Measurements from ENCODE around the gene ATP13A1.

ATP13A1 gene

DNA sequence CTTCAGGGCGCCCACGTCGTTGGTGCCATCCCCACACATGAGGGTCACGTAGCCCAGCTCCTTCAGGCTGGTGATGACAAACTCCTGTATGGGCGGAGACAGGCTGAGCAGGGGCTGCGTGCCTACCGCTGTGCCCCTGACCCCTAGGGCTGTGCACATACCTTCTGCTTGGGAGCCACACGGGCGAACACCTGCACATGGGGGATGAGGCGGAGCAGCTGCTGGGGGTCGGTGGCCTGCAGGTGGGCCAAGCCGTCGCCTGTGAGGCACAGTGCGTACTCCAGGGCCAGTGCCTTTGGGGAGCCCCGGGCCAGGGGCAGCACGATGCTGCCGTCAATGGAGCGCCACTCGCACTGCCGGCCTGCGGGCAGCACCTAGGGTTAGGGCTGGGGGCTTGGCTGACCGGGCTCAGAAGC is 13.9 kb downstream of the ATP13A1 start:
- DNase-seq (ENCODE audit: extremely low read depth, low read depth): no peak
- no peak overlapping the region for H3K4me3 ChIP-seq (replicated peaks; ENCODE audit: low read depth, low read length)
- TF ChIP-seq, protein P1, sequence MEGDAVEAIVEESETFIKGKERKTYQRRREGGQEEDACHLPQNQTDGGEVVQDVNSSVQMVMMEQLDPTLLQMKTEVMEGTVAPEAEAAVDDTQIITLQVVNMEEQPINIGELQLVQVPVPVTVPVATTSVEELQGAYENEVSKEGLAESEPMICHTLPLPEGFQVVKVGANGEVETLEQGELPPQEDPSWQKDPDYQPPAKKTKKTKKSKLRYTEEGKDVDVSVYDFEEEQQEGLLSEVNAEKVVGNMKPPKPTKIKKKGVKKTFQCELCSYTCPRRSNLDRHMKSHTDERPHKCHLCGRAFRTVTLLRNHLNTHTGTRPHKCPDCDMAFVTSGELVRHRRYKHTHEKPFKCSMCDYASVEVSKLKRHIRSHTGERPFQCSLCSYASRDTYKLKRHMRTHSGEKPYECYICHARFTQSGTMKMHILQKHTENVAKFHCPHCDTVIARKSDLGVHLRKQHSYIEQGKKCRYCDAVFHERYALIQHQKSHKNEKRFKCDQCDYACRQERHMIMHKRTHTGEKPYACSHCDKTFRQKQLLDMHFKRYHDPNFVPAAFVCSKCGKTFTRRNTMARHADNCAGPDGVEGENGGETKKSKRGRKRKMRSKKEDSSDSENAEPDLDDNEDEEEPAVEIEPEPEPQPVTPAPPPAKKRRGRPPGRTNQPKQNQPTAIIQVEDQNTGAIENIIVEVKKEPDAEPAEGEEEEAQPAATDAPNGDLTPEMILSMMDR (IDR thresholded peaks at IDR 0.05; ENCODE audit: low read depth, low read length, missing control alignments): no peak

DNA sequence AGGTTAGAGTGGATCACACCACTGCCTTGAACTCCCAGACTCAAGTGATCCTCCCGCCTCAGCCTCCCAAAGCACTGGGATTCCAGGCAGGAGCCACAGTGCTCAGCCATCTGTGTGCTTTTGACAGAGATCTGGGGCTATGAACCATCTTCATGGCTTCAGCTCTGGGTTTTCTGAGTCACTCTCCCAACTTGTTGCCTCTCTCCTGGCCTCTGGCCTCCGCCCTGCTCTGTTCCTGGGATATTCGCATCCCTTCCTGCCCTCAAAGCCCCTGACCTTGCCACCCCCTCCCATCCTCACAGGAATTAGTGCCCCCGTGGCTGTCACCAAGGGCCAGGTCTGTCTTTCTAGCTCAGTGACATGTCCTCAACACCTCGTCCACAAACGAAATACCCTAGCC is 14.3 kb downstream of the ATP13A1 start:
- no peak overlapping the region for H3K4me3 ChIP-seq (replicated peaks; ENCODE audit: low read depth, low read length)
- no peak for DNase-seq (ENCODE audit: extremely low read depth, low read depth)
- TF ChIP-seq, protein P1 (IDR thresholded peaks at IDR 0.05; ENCODE audit: low read depth, low read length, missing control alignments): no peak

DNA sequence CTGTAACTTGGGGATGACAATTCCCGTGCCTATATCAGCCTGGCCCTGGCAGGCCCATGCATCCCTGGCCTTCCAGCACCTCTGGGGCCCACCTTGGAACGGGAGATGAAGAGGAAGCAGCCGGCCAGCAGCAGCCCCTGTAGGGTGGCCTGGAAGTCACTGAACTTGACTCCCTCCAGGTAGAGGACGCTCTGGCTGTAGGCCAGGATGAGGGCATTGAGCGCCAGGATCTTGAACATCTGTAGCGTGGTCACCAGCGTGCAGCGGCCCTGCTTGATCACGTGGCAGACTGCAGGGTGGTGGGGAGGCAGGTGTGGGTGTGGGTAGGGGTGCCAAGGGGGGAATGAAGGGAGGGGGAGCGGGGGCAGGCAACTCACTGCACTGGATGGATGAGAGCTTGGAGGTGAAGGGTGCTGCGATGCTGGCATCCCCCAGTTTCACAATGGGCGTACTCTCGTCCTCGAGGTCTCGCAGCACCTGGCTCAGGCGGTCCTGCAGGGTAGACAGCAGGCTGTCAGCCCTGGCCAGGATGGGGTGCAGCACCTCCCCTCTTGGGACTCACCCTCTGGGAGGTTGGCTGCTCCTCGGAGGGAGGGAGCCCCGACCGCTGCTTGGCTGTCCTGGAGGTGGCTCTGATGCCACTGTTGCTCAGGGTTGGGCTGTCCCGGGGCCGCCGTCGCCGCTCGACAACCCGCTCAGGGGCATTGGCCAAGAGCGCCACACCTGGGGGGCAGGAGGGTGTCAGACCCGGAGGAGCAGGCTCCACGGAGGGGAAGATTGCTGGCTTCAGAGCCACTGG is 16.2 kb downstream of the ATP13A1 start:
- TF ChIP-seq, protein P1 (IDR thresholded peaks at IDR 0.05; ENCODE audit: low read depth, low read length, missing control alignments): no peak
- no peak for DNase-seq (ENCODE audit: extremely low read depth, low read depth)

GRCh38 chr19:19645233-19645870 is 18.1 kb downstream of the ATP13A1 start:
- TF ChIP-seq, protein P1 (IDR thresholded peaks at IDR 0.05; ENCODE audit: low read depth, low read length, missing control alignments): no peak
- H3K4me3 ChIP-seq (replicated peaks; ENCODE audit: low read depth, low read length): no peak overlapping the region
- no peak for DNase-seq (ENCODE audit: extremely low read depth, low read depth)

More for the DNA sequence above, 16.2 kb downstream of the ATP13A1 start:
- no peak overlapping the region for H3K4me3 ChIP-seq (replicated peaks; ENCODE audit: low read depth, low read length)

GRCh38 chr19:19644054-19644388 is 19.5 kb downstream of the ATP13A1 start:
- TF ChIP-seq, protein P1 (IDR thresholded peaks at IDR 0.05; ENCODE audit: low read depth, low read length, missing control alignments): no peak
- no peak for DNase-seq (ENCODE audit: extremely low read depth, low read depth)
- H3K4me3 ChIP-seq (replicated peaks; ENCODE audit: low read depth, low read length): peak overlapping the region; percentile 82

GRCh38 chr19:19643158-19644053 is 20.1 kb downstream of the ATP13A1 start, which contains the start of gene GMIP:
Gene GMIP, minus strand, starts transcription at chr19:19643657. Its CDS starts 128 bp downstream, at chr19:19643529.
- TF ChIP-seq, protein P1 (IDR thresholded peaks at IDR 0.05; ENCODE audit: low read depth, low read length, missing control alignments): peak; percentile 87
- DNase-seq (ENCODE audit: extremely low read depth, low read depth): no peak
- H3K4me3 ChIP-seq (replicated peaks; ENCODE audit: low read depth, low read length): peak within 1 kb of the TSS; percentile 82

All from HFF-Myc (cell line).